DND-41 (cell line): Measurements from ENCODE around the gene TMED10.

Experiments
- EZH2 ChIP-seq: IDR thresholded peaks from 3 replicates; pipeline ENCODE4 v1.6.1; 2012; ENCODE audit warnings: borderline replicate concordance, low read depth, mild to moderate bottlenecking, moderate library complexity, low read length, inconsistent platforms; ENCODE audit not compliant: severe bottlenecking
- TF ChIP-seq, protein P1 (sequence below): IDR thresholded peaks from 2 replicates; pipeline ENCODE4 v1.5.1; 2012; ENCODE audit warnings: borderline replicate concordance, low read length, moderate library complexity, mild to moderate bottlenecking; ENCODE audit not compliant: poor library complexity, severe bottlenecking; ENCODE audit errors: extremely low read depth

DNA sequence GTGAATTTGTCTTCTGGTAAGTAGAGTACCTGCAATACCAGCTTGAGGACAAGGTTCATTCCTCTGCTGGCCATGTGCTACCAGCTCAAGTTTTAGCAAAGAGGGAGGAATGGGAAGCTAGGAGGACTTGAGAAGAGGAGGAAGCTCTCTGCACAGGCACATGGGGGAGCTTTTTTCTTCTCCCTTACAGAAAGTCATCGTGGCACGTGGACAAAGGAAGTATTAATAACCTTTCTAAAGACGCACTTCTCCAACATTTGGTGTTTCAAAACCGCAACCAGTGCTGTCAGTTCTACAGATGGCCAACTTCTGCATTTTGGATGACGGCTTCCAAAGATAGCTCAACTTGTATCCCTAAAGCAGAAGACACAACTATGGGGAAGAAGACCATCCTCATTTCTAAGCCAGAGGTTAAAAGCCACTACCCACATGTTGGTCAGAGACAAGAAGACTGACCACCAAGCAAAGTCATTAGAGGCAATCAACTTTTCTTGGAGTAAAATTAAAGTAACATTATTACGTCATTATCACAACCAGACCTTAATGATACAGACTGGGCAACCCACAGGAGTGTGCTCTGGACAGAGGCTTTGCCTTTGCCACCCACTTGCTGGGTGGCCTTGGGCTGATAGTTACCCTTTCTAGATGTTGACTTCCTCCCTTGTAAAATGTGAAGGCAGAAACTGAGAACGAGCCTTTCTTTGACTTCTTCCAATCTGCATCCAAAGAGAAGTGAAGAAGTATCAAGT lies 12.3 kb upstream of the TMED10 start:
- TF ChIP-seq, protein P1, sequence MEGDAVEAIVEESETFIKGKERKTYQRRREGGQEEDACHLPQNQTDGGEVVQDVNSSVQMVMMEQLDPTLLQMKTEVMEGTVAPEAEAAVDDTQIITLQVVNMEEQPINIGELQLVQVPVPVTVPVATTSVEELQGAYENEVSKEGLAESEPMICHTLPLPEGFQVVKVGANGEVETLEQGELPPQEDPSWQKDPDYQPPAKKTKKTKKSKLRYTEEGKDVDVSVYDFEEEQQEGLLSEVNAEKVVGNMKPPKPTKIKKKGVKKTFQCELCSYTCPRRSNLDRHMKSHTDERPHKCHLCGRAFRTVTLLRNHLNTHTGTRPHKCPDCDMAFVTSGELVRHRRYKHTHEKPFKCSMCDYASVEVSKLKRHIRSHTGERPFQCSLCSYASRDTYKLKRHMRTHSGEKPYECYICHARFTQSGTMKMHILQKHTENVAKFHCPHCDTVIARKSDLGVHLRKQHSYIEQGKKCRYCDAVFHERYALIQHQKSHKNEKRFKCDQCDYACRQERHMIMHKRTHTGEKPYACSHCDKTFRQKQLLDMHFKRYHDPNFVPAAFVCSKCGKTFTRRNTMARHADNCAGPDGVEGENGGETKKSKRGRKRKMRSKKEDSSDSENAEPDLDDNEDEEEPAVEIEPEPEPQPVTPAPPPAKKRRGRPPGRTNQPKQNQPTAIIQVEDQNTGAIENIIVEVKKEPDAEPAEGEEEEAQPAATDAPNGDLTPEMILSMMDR: no peak
- no peak for TF ChIP-seq EZH2
